ENCODE results near the gene UBE2O.

UBE2O gene

DNA sequence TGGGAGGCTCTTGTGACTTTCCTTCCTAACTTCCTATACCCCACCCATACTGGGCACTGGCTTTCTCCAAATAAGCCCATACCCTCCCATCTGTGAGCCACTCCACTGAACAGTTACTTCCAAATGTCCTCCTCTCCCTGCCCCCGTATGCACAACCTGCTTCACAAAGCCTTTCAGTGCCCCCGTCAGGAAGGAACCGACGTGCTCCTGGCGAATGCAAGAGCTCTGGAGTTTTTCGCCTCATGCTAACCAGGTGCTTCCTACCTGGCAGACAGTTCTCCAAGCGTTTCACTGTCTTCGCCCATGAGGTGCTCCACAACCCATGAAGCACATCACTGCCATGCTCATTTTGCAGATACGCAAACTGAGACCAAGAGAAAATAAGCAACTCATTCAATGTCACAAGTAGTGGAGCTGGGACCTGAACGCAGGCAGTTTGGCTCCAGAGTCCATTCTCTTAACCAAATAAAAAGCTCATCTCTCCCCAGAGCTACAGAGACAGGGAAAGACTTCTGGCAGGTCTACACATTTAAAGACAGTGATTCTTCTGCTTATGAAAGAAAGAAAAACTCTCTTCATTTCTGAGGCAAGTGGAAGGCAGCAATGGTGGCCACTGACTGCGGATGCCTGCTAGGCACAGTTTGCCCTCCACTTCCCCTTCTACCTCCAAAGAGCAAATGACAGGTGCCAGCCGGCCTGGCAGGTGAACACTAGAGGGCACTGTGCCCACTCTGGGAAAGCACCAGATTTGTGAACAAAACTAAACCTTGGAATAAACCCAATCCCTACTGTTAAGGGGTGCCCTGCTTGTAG lies 44.7 kb downstream of the UBE2O start:
- H3K4me3 ChIP-seq (replicated peaks; ENCODE audit: low read depth, low read length), result no peak overlapping the region
- peak; percentile 60 for DNase-seq (ENCODE audit: low read depth)
- TF ChIP-seq, protein P1, sequence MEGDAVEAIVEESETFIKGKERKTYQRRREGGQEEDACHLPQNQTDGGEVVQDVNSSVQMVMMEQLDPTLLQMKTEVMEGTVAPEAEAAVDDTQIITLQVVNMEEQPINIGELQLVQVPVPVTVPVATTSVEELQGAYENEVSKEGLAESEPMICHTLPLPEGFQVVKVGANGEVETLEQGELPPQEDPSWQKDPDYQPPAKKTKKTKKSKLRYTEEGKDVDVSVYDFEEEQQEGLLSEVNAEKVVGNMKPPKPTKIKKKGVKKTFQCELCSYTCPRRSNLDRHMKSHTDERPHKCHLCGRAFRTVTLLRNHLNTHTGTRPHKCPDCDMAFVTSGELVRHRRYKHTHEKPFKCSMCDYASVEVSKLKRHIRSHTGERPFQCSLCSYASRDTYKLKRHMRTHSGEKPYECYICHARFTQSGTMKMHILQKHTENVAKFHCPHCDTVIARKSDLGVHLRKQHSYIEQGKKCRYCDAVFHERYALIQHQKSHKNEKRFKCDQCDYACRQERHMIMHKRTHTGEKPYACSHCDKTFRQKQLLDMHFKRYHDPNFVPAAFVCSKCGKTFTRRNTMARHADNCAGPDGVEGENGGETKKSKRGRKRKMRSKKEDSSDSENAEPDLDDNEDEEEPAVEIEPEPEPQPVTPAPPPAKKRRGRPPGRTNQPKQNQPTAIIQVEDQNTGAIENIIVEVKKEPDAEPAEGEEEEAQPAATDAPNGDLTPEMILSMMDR (IDR thresholded peaks at IDR 0.05; ENCODE audit: low read length, missing control alignments), result peak; percentile 88

GRCh38 chr17:76407509-76407908 lies 45.4 kb downstream of the UBE2O start:
- TF ChIP-seq, protein P1 (IDR thresholded peaks at IDR 0.05; ENCODE audit: low read length, missing control alignments), result no peak

GRCh38 chr17:76405967-76406647 lies 46.8 kb downstream of the UBE2O start:
- no peak overlapping the region for H3K4me3 ChIP-seq (replicated peaks; ENCODE audit: low read depth, low read length)
- no peak for DNase-seq (ENCODE audit: low read depth)
- TF ChIP-seq, protein P1 (IDR thresholded peaks at IDR 0.05; ENCODE audit: low read length, missing control alignments), result no peak

More at GRCh38 chr17:76407509-76407908, 45.4 kb downstream of the UBE2O start:
- no peak for DNase-seq (ENCODE audit: low read depth)
- H3K4me3 ChIP-seq (replicated peaks; ENCODE audit: low read depth, low read length), result no peak overlapping the region

GRCh38 chr17:76405607-76405966 lies 47.4 kb downstream of the UBE2O start:
- TF ChIP-seq, protein P1 (IDR thresholded peaks at IDR 0.05; ENCODE audit: low read length, missing control alignments), result no peak
- DNase-seq (ENCODE audit: low read depth), result no peak
- H3K4me3 ChIP-seq (replicated peaks; ENCODE audit: low read depth, low read length), result no peak overlapping the region

DNA sequence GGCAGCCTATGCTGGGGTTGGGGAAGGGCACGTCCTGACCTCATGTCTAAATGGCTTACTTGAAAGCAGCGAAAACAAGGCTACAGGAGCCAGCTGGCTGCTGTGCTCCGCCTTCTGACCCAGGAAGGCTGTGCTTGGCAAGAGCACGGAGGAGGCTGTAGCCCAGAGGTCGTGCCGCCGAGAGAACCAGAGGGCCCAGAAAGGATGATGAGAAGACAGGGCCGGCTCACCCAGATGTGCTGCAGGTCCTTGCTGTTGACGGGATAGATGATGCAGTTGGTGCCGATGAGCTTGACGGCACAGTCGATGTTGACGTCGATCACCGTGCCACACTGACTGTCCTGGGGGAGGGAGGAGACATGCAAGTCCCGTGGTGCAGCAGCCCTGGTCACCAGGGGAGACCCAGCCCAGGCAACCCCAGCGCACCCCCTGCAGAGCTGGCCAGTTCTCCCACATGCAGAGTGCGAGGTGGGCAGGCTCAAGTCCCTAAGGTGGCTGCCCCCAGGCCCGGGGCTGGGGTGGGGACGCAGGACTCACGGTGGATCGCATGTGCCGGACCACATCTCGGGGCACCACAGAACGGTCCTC lies 47.9 kb downstream of the UBE2O start:
- TF ChIP-seq, protein P1 (IDR thresholded peaks at IDR 0.05; ENCODE audit: low read length, missing control alignments), result no peak
- DNase-seq (ENCODE audit: low read depth), result no peak
- no peak overlapping the region for H3K4me3 ChIP-seq (replicated peaks; ENCODE audit: low read depth, low read length)

DNA sequence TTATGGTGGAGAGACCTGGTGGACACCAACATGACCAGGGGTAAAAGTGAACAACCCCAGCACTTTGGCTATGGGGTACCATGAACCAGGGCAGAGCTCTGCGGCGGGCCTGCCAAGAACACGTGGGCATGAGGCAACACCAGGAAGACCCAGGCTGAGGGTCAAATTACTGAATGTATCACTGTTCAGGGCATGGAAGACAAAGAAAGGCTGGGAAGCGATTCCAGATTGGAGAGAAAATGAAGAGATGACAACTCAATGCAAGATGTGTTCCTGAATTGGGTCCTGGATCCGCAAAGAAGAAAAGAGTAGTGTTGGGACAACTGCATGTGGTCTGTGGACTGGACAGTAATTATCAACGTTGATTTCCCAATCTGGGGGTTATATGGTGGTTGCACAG lies 48.7 kb downstream of the UBE2O start:
- DNase-seq (ENCODE audit: low read depth), result no peak
- TF ChIP-seq, protein P1 (IDR thresholded peaks at IDR 0.05; ENCODE audit: low read length, missing control alignments), result no peak
- no peak overlapping the region for H3K4me3 ChIP-seq (replicated peaks; ENCODE audit: low read depth, low read length)

Data from fibroblast of pulmonary artery (primary cell).